Panc1 (cell line): ENCODE measurements around the gene PLCH1. TPM values are rescaled to one million over a fixed set of nuclear protein-coding genes. Genes with fewer than 3 reads are reported as not detected.
"Not testable (repeated sequence)": the region's sequence is repeated elsewhere in the genome, so short reads cannot be mapped to it uniquely, and the experiment has no call there.

Experiments used
- ATAC-seq: fragments of 200-7000 bp; cut with Tn5 transposase; 2 replicates; pipeline ENCODE4 v1.9.1; 2020; ENCODE audit warnings: mild to moderate bottlenecking, moderate library complexity
- BruUV-seq: library from RNA; stranded (reverse); fragments of 400-500 nt; replicated peaks from 2 replicates; lab custom pipeline; 2021; lab: Mats Ljungman, UMichigan
- CTCF ChIA-PET: fragments of 300-600 bp; sonication (Branson Sonifier 250); formaldehyde crosslinking; loops from one replicate; lab custom pipeline; 2022; ENCODE audit warnings: antibody characterized with exemption; lab: Charles Lee
- POLR2A ChIA-PET: fragments of 300-600 bp; sonication (Branson Sonifier 250); formaldehyde crosslinking; loops from one replicate; lab custom pipeline; 2022; ENCODE audit warnings: antibody characterized with exemption; lab: Charles Lee
- DNase-seq: peaks from one replicate; pipeline ENCODE4 v3.0.0-alpha.2; 2010; ENCODE audit warnings: low read depth, low spot score
- H3K27ac ChIP-seq: 2 replicates; pipeline ENCODE4 v1.5.1; 2011; ENCODE audit warnings: mild to moderate bottlenecking, low read length, inconsistent platforms
- H3K27me3 ChIP-seq: fragments of 200-500 bp; sonication (Bioruptor generic); 2 replicates; pipeline ENCODE4 v1.6.0; 2014; ENCODE audit warnings: low read length, inconsistent platforms; ENCODE audit not compliant: control insufficient read depth, insufficient read depth
- H3K36me3 ChIP-seq: fragments of 200-500 bp; sonication (Bioruptor generic); 2 replicates; pipeline ENCODE4 v1.5.1; 2014; ENCODE audit warnings: inconsistent platforms, mild to moderate bottlenecking, low read length, moderate library complexity; ENCODE audit not compliant: control insufficient read depth, insufficient read depth
- H3K4me1 ChIP-seq: 2 replicates; pipeline ENCODE4 v1.5.1; 2011; ENCODE audit warnings: inconsistent platforms, mild to moderate bottlenecking, low read length, moderate library complexity; ENCODE audit not compliant: control insufficient read depth, insufficient read depth
- H3K4me3 ChIP-seq, 2 experiments: 2 replicates each; pipeline ENCODE4 v1.5.1; 2011 to 2012; ENCODE audit warnings: low read depth in 2 of 2, low read length in 2 of 2, mild to moderate bottlenecking in 2 of 2, inconsistent platforms in 1 of 2, moderate library complexity in 1 of 2
- H3K9me3 ChIP-seq: fragments of 200-500 bp; sonication (Bioruptor generic); 2 replicates; pipeline ENCODE4 v1.5.1; 2014; ENCODE audit warnings: low read depth, mild to moderate bottlenecking, inconsistent platforms, low read length, moderate library complexity; ENCODE audit not compliant: control insufficient read depth, insufficient read depth
- CTCF ChIP-seq: fragments of 450-650 bp; IDR thresholded peaks from 2 replicates; pipeline ENCODE4 v1.5.1; 2017; ENCODE audit warnings: mild to moderate bottlenecking
- POLR2AphosphoS5 ChIP-seq: IDR thresholded peaks from 2 replicates; pipeline ENCODE4 v1.6.1; 2012; ENCODE audit warnings: mild to moderate bottlenecking, low read depth, low read length, moderate library complexity
- REST ChIP-seq, 2 experiments: IDR thresholded peaks; 2 replicates each; pipeline ENCODE4 v1.6.1; 2011 to 2012; ENCODE audit warnings: low read depth in 2 of 2, control low read depth in 1 of 2, low read length in 1 of 2, mild to moderate bottlenecking in 1 of 2, moderate library complexity in 1 of 2; ENCODE audit not compliant: insufficient read depth in 1 of 2
- SIN3A ChIP-seq: IDR thresholded peaks from 2 replicates; pipeline ENCODE4 v1.6.1; 2012; ENCODE audit warnings: low read depth, mild to moderate bottlenecking, low read length, moderate library complexity, borderline replicate concordance; ENCODE audit not compliant: insufficient read depth
- TCF7L2 ChIP-seq: IDR thresholded peaks from 2 replicates; pipeline ENCODE4 v1.6.1; 2011; ENCODE audit warnings: mild to moderate bottlenecking, low read depth, low read length, inconsistent platforms
- in situ Hi-C: cut with HindIII; loops from 2 replicates; pipeline ENCODE4 v1.10.0; 2016; ENCODE audit warnings: low sequenced_read_pairs, low pct_unique_long_range_greater_than_20kb
- intact Hi-C: fragments of 100-400 bp; cut with micrococcal nuclease; formaldehyde crosslinking; loops from one replicate; pipeline ENCODE4 v1.10.0; 2022; ENCODE audit not compliant: unreplicated experiment
- total RNA-seq: library from RNA; stranded (reverse); gene quantifications from one replicate; pipeline ENCODE4 v1.2.1, GENCODE V29; 2021; ENCODE audit not compliant: unreplicated experiment

PLCH1 gene
- total RNA-seq, 1 experiment from 2014 or later = 0.03 TPM

GRCh38 chr3:155629056-155629455 is 115.8 kb downstream of the PLCH1 start:
- no peaks in the 10 kb centered on the region for H3K36me3 ChIP-seq
- ChIA-PET POLR2A (no interaction called here), CTCF (no interaction called here)
- DNase-seq (no peak), ATAC-seq (no peak)
- in situ Hi-C loops (no loop called here), intact Hi-C loops (no loop called here)
- no TSS peak for BruUV-seq
- H3K9me3 ChIP-seq = no peaks in the 10 kb centered on the region
- H3K4me1 ChIP-seq = no peaks in the 10 kb centered on the region
- H3K4me3 ChIP-seq = no peak overlapping the region
- no peak overlapping the region for H3K27ac ChIP-seq
- TF ChIP-seq SIN3A (no peak), CTCF (no peak), REST (IDR thresholded peaks at IDR 0.05; ENCODE audit: insufficient read depth in 1 of 2, low read depth in 2 of 2, low read length in 1 of 2) (no peak), TCF7L2 (no peak), POLR2AphosphoS5 (no peak)
- H3K27me3 ChIP-seq = no peaks in the 10 kb centered on the region

GRCh38 chr3:155622647-155623046 is 122.2 kb downstream of the PLCH1 start:
- BruUV-seq, in situ Hi-C loops, H3K36me3 ChIP-seq, H3K27ac ChIP-seq, H3K4me3 ChIP-seq, H3K27me3 ChIP-seq, CTCF ChIA-PET, H3K4me1 ChIP-seq, POLR2A ChIA-PET, intact Hi-C loops, ATAC-seq, H3K9me3 ChIP-seq, DNase-seq: not testable (repeated sequence)

- H3K27me3 ChIP-seq, H3K4me3 ChIP-seq, POLR2A ChIA-PET, H3K4me1 ChIP-seq, BruUV-seq, CTCF ChIA-PET, in situ Hi-C loops, ATAC-seq, H3K27ac ChIP-seq, intact Hi-C loops, H3K9me3 ChIP-seq, H3K36me3 ChIP-seq, DNase-seq: not testable (repeated sequence)
Measured at GRCh38 chr3:155620552-155620951, 124.3 kb downstream of the PLCH1 start.
